Smooth muscle cell (in vitro differentiated cells): ENCODE results near the gene CAMTA2. TPM values are rescaled to one million over a fixed set of nuclear protein-coding genes. Genes with fewer than 3 reads are reported as not detected.

Source experiments
- DNase-seq: peaks from one replicate; lab custom pipeline; 2025; ENCODE audit not compliant: unreplicated experiment; lab: John Stamatoyannopoulos, UW
- H2AFZ ChIP-seq: fragments of 200-600 bp; sonication (generic); 2 replicates; pipeline ENCODE4 v1.6.0; 2016; ENCODE audit warnings: antibody characterized with exemption, low read depth, mild to moderate bottlenecking
- H3F3A ChIP-seq: fragments of 200-600 bp; sonication (generic); 2 replicates; pipeline ENCODE4 v1.6.0; 2017; ENCODE audit warnings: antibody characterized with exemption, low read depth
- H3K27ac ChIP-seq: fragments of 200-600 bp; sonication (generic); 2 replicates; pipeline ENCODE4 v1.5.1; 2016; ENCODE audit warnings: low read depth, mild to moderate bottlenecking
- H3K27me3 ChIP-seq: fragments of 200-600 bp; sonication (generic); 2 replicates; pipeline ENCODE4 v1.6.1; 2016; ENCODE audit warnings: low read depth, mild to moderate bottlenecking
- H3K36me3 ChIP-seq: fragments of 200-600 bp; sonication (generic); 2 replicates; pipeline ENCODE4 v1.5.1; 2016; ENCODE audit warnings: low read depth
- H3K4me1 ChIP-seq: fragments of 200-600 bp; sonication (generic); 2 replicates; pipeline ENCODE4 v1.5.1; 2016; ENCODE audit warnings: low read depth
- H3K4me2 ChIP-seq: fragments of 200-600 bp; sonication (generic); 2 replicates; pipeline ENCODE4 v1.6.0; 2016; ENCODE audit warnings: mild to moderate bottlenecking
- H3K4me3 ChIP-seq: fragments of 200-600 bp; sonication (generic); 2 replicates; pipeline ENCODE4 v1.5.1; 2016; ENCODE audit warnings: mild to moderate bottlenecking
- H3K79me2 ChIP-seq: fragments of 200-600 bp; sonication (generic); 2 replicates; pipeline ENCODE4 v1.6.0; 2016; ENCODE audit warnings: low read depth, mild to moderate bottlenecking
- H3K9ac ChIP-seq: fragments of 200-600 bp; sonication (generic); 2 replicates; pipeline ENCODE4 v1.6.0; 2016; ENCODE audit warnings: low read depth
- H3K9me3 ChIP-seq: fragments of 200-600 bp; sonication (generic); replicated peaks from 2 replicates; pipeline ENCODE4 v1.5.1; 2016; ENCODE audit warnings: low read depth
- H4K20me1 ChIP-seq: fragments of 200-600 bp; sonication (generic); 2 replicates; pipeline ENCODE4 v1.6.0; 2016; ENCODE audit warnings: low read depth
- CTCF ChIP-seq: fragments of 200-600 bp; sonication (generic); IDR thresholded peaks from 2 replicates; pipeline ENCODE4 v1.5.1; 2017; ENCODE audit warnings: borderline replicate concordance, mild to moderate bottlenecking, antibody characterized with exemption; ENCODE audit not compliant: insufficient read depth, poor library complexity, severe bottlenecking
- WGBS: methylation state at CpG from one replicate; pipeline ENCODE4 v1.1.7; 2016; ENCODE audit warnings: low lambda C conversion rate; 5-methylcytosine and 5-hydroxymethylcytosine counted together
- polyA plus RNA-seq: library from polyadenylated mRNA; unstranded; fragments of >200 nt; fragmentation: Nextera tagmentation; extraction: Ambion mirVana; gene quantifications from 2 replicates; pipeline ENCODE4 v1.2.1, GENCODE V29; 2016
- total RNA-seq: library from RNA; depleted of rRNA; stranded (reverse); fragments of >200 nt; gene quantifications from 2 replicates; pipeline ENCODE4 v1.2.3, GENCODE V29; 2014

Gene CAMTA2
- total and polyA plus RNA-seq, 2 experiments from 2014 or later, result 5.1 to 26.2 TPM

GRCh38 chr17:5024604-5025003, 37.1 kb upstream of the CAMTA2 start:
- WGBS, result 97% methylated on average over 4 of the region's 4 CpGs
- Histone ChIP-seq H3K79me2 (no peaks in the 10 kb centered on the region), H3K27me3 (no peaks in the 10 kb centered on the region), H3K9me3 (no peaks in the 10 kb centered on the region), H3K36me3 (no peaks in the 10 kb centered on the region), H2AFZ (no peak overlapping the region), H3K4me2 (no peak overlapping the region), H3K27ac (no peak overlapping the region), H3K4me3 (no peak overlapping the region), H3K9ac (no peak overlapping the region), H3F3A (no peaks in the 10 kb centered on the region), H3K4me1 (no peaks in the 10 kb centered on the region), H4K20me1 (no peaks in the 10 kb centered on the region)
- TF ChIP-seq CTCF, result no peak
- no peak for DNase-seq

- no peak for DNase-seq
- Histone ChIP-seq H3K36me3 (no peaks in the 10 kb centered on the region), H3K9me3 (no peaks in the 10 kb centered on the region), H3K4me3 (no peak overlapping the region), H3K27ac (no peak overlapping the region), H3K4me2 (no peak overlapping the region), H3K27me3 (no peaks in the 10 kb centered on the region), H3F3A (no peaks in the 10 kb centered on the region), H3K4me1 (no peaks in the 10 kb centered on the region), H4K20me1 (no peaks in the 10 kb centered on the region), H2AFZ (no peak overlapping the region), H3K79me2 (no peaks in the 10 kb centered on the region), H3K9ac (no peak overlapping the region)
- no peak for TF ChIP-seq CTCF
- 98% methylated on average over 18 of the region's 29 CpGs for WGBS
Measured at GRCh38 chr17:5023588-5024147, 36.2 kb upstream of the CAMTA2 start.

- TF ChIP-seq CTCF, result no peak
- H3K9me3 ChIP-seq, result no peaks in the 10 kb centered on the region
- H3K27me3 ChIP-seq, result no peaks in the 10 kb centered on the region
- no peaks in the 10 kb centered on the region for H3F3A ChIP-seq
- no peak for DNase-seq
- H3K4me3 ChIP-seq, result no peak overlapping the region
- no peak overlapping the region for H2AFZ ChIP-seq
- H3K4me1 ChIP-seq, result no peaks in the 10 kb centered on the region
- H3K27ac ChIP-seq, result no peak overlapping the region
- no peaks in the 10 kb centered on the region for H4K20me1 ChIP-seq
- 97% methylated on average over 27 of the region's 30 CpGs for WGBS
- H3K9ac ChIP-seq, result no peak overlapping the region
- H3K36me3 ChIP-seq, result no peaks in the 10 kb centered on the region
- no peak overlapping the region for H3K4me2 ChIP-seq
- no peaks in the 10 kb centered on the region for H3K79me2 ChIP-seq
Measured at GRCh38 chr17:5022171-5022711, 34.8 kb upstream of the CAMTA2 start.

- no peak overlapping the region for H2AFZ ChIP-seq
- no peaks in the 10 kb centered on the region for H3K79me2 ChIP-seq
- no peak overlapping the region for H3K9ac ChIP-seq
- H4K20me1 ChIP-seq, result no peaks in the 10 kb centered on the region
- no peak for TF ChIP-seq CTCF
- no peak for DNase-seq
- no peak overlapping the region for H3K4me2 ChIP-seq
- H3K4me1 ChIP-seq, result no peaks in the 10 kb centered on the region
- no peaks in the 10 kb centered on the region for H3K9me3 ChIP-seq
- 97% methylated on average over 18 of the region's 20 CpGs for WGBS
- H3K27me3 ChIP-seq, result no peaks in the 10 kb centered on the region
- H3F3A ChIP-seq, result no peaks in the 10 kb centered on the region
- no peaks in the 10 kb centered on the region for H3K36me3 ChIP-seq
- no peak overlapping the region for H3K4me3 ChIP-seq
- no peak overlapping the region for H3K27ac ChIP-seq
Measured at GRCh38 chr17:5020502-5021023, 33.1 kb upstream of the CAMTA2 start.
